ENCODE data around the gene RMRP.
"Not testable (repeated sequence)": the region's sequence is repeated elsewhere in the genome, so short reads cannot be mapped to it uniquely, and the experiment has no call there.

RMRP gene

DNA sequence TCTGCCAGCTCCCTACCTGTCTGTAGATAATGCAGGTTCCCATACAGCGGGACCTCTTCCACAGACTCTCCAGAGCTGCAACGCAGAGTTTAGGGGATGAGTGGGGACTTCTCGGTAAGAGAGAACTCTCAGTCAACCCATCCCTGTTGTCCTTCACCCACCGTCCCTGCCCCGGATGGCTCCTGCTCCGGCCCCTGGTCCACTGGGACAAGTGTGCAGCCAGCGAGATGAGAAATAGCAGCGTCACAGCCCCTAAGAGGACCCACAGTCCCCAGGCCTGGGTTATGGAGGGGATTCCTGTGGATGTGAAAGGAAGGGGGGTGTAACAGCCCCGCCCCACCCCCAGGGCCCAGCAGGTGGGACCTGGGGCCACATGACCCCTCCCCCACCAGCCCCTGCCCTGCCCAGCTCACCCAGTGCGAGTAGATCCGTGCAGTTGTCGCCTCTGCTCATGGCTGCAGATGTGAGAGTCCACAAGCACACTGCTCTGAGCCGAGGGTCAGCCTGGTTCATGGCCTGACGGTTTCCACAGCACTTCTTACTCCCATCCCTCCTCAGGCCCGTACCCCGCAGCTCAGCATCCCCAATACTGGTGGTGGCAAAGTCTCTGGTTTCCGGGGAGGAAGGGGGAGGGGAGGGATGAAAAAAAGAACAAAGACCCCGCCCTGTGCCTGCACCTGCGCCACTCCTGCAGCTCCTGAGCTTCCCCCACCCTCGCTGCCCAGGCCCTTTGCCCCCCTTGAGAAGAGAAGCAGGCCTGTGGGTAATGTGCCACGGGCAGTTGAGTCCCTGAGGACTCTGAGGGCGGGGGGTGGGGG lies 7.3 kb downstream of the RMRP start, which contains the start of gene SIT1:
Gene SIT1 (minus strand): TSS at position 591 of the 818 bp plus-strand sequence. CDS start 78 bp downstream, at position 513.
- no peak within 1 kb of the TSS for H3K9ac ChIP-seq (ENCODE audit: low read depth, low read length)
- no peaks in the 10 kb centered on the region for H3K36me3 ChIP-seq (ENCODE audit: insufficient read depth, low read length)
- no peaks in the 10 kb centered on the region for H3K9me3 ChIP-seq (ENCODE audit: control insufficient read depth, insufficient read depth, low read length)
- H3K4me1 ChIP-seq (ENCODE audit: insufficient read depth, low read length) = peaks cover 10% of the 10 kb centered on the region; the same call in 1 of the 2 replicates

- peaks cover 10% of the 10 kb centered on the region; the same call in 1 of the 2 replicates for H3K4me1 ChIP-seq (ENCODE audit: insufficient read depth, low read length)
- H3K9me3 ChIP-seq (ENCODE audit: control insufficient read depth, insufficient read depth, low read length) = no peaks in the 10 kb centered on the region
- H3K9ac ChIP-seq (ENCODE audit: low read depth, low read length) = no peak overlapping the region
- H3K36me3 ChIP-seq (ENCODE audit: insufficient read depth, low read length) = no peaks in the 10 kb centered on the region
Measured at GRCh38 chr9:35649431-35650340, 8.1 kb downstream of the RMRP start.

GRCh38 chr9:35646533-35647265 lies 11.1 kb downstream of the RMRP start:
- no peaks in the 10 kb centered on the region for H3K36me3 ChIP-seq (ENCODE audit: insufficient read depth, low read length)
- H3K9ac ChIP-seq (ENCODE audit: low read depth, low read length) = peak overlapping the region; percentile 91
- peaks cover 10% of the 10 kb centered on the region; the same call in 1 of the 2 replicates for H3K4me1 ChIP-seq (ENCODE audit: insufficient read depth, low read length)
- no peaks in the 10 kb centered on the region for H3K9me3 ChIP-seq (ENCODE audit: control insufficient read depth, insufficient read depth, low read length)

GRCh38 chr9:35646153-35646532 lies 11.7 kb downstream of the RMRP start:
- Histone ChIP-seq H3K4me1 (ENCODE audit: insufficient read depth, low read length) (peaks cover 10% of the 10 kb centered on the region; the same call in 1 of the 2 replicates), H3K9me3 (ENCODE audit: control insufficient read depth, insufficient read depth, low read length) (no peaks in the 10 kb centered on the region), H3K36me3 (ENCODE audit: insufficient read depth, low read length) (no peaks in the 10 kb centered on the region), H3K9ac (ENCODE audit: low read depth, low read length) (peak overlapping the region; percentile 91)

GRCh38 chr9:35645736-35646135 lies 12.1 kb downstream of the RMRP start:
- H3K4me1 ChIP-seq (ENCODE audit: insufficient read depth, low read length); H3K36me3 ChIP-seq (ENCODE audit: insufficient read depth, low read length); H3K9me3 ChIP-seq (ENCODE audit: control insufficient read depth, insufficient read depth, low read length): not testable (repeated sequence)
- H3K9ac ChIP-seq (ENCODE audit: low read depth, low read length) = peak overlapping the region; percentile 91

DNA sequence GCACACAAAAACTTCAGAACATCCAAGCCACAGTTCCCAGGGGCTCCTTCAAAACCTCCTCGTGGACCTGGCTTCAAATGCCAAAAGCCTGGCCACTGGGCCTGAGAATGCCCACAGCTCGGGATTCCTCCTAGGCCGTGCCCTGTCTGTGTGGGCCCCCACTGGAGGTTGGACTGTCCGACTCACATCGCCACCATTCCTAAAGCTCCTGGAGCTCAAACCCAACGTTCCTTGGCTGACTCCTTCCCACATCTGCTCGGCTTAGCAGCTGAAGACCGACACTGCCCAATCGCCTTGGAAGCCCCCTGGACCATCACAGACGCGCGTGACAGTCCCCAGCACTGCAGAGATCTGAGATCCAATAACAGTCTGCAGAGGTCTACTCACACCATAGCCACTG lies 14.8 kb downstream of the RMRP start:
- no peak overlapping the region for H3K9ac ChIP-seq (ENCODE audit: low read depth, low read length)
- H3K9me3 ChIP-seq (ENCODE audit: control insufficient read depth, insufficient read depth, low read length) = no peaks in the 10 kb centered on the region
- H3K36me3 ChIP-seq (ENCODE audit: insufficient read depth, low read length) = no peaks in the 10 kb centered on the region
- H3K4me1 ChIP-seq (ENCODE audit: insufficient read depth, low read length) = no peaks in the 10 kb centered on the region

DNA sequence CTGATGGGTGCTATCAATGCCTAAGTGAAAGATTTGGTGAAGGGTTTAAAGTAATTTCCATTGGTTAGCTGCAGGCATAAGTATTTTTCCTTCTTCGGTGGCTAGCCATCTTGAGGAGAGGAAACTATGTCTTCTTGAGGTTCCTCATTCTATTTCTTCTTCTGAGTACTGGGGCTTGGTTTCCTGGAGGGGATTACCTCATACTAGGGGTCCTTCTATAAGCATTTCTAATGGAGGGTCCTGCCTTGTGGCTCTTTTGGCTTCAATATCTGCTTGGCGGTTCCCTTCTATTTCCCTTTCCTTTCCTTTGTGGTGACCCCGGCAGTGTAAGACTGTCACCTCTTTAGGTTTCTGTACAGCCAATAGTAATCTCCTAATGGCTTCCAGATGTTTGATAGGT lies 16.3 kb downstream of the RMRP start:
- H3K9me3 ChIP-seq (ENCODE audit: control insufficient read depth, insufficient read depth, low read length); H3K36me3 ChIP-seq (ENCODE audit: insufficient read depth, low read length); H3K9ac ChIP-seq (ENCODE audit: low read depth, low read length); H3K4me1 ChIP-seq (ENCODE audit: insufficient read depth, low read length): not testable (repeated sequence)

GRCh38 chr9:35640431-35640830 lies 17.4 kb downstream of the RMRP start:
- not testable (repeated sequence) for H3K9me3 ChIP-seq (ENCODE audit: control insufficient read depth, insufficient read depth, low read length)

GRCh38 chr9:35639631-35640030 lies 18.2 kb downstream of the RMRP start:
- Histone ChIP-seq H3K4me1 (ENCODE audit: insufficient read depth, low read length) (no peaks in the 10 kb centered on the region), H3K9me3 (ENCODE audit: control insufficient read depth, insufficient read depth, low read length) (no peaks in the 10 kb centered on the region), H3K36me3 (ENCODE audit: insufficient read depth, low read length) (no peaks in the 10 kb centered on the region), H3K9ac (ENCODE audit: low read depth, low read length) (no peak overlapping the region)

More at GRCh38 chr9:35640431-35640830, 17.4 kb downstream of the RMRP start:
- H3K4me1 ChIP-seq (ENCODE audit: insufficient read depth, low read length); H3K36me3 ChIP-seq (ENCODE audit: insufficient read depth, low read length); H3K9ac ChIP-seq (ENCODE audit: low read depth, low read length): not testable (repeated sequence)

DNA sequence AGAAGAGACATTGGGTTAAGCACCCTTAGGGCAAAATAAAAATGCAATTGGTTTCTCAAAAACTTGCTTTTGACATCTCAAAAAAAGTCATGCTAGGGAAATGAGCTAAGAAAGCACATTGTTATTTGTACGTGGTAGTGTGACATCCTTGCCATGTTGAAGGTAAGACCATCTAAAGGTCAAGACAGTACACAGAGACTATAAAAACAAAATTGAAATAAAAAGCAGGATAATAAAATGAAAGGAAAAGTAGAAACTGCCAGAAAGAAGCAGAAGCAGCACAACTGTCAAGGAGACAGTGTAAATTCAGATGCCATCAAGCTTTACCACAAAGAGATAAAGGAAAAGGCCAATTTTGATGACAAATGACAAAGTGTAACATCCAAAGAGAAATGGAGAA lies 18.6 kb downstream of the RMRP start:
- H3K4me1 ChIP-seq (ENCODE audit: insufficient read depth, low read length); H3K9me3 ChIP-seq (ENCODE audit: control insufficient read depth, insufficient read depth, low read length); H3K9ac ChIP-seq (ENCODE audit: low read depth, low read length); H3K36me3 ChIP-seq (ENCODE audit: insufficient read depth, low read length): not testable (repeated sequence)

DNA sequence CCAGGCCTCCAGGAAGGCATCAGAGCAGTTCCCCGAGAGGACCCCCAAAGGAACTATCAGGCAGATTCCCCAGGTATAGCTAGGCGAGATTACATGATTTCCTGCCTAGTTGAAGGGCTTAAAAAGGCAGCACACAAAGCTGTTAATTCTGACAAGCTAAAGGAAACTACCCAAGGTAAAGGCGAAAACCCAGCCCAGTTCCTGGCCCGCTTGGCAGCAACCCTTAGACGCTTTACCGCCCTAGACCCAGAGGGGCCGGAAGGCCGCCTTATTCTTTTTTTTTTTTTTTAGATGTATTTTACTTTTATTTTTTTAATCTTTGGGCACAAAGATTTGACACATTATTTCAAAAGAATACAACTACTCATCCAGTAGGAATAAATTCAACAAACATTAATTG lies 19.1 kb downstream of the RMRP start:
- not testable (repeated sequence) for H3K36me3 ChIP-seq (ENCODE audit: insufficient read depth, low read length); H3K9me3 ChIP-seq (ENCODE audit: control insufficient read depth, insufficient read depth, low read length); H3K9ac ChIP-seq (ENCODE audit: low read depth, low read length); H3K4me1 ChIP-seq (ENCODE audit: insufficient read depth, low read length)

DNA sequence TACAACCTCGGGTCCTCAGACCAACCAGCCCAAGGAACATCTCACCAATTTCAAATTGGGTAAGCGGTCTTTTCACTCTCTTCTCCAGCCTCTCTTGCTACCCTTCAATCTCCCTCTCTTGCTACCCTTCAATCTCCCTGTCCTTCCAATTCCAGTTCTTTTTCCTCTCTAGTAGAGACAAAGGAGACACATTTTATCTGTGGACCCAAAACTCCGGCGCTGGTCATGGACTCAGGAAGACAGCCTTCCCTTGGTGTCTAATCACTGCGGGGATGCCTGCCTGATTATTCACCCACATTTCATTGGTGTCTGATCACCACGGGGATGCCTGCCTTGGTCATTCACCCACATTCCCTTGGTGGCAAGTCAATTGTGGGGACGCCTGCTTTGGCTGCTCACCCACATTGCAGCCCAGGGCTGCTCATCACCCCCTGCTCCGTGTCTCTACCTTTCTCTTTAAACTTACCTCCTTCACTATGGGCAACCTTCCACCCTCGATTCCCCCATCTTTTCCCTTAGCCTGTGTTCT lies 20.3 kb downstream of the RMRP start:
- not testable (repeated sequence) for H3K36me3 ChIP-seq (ENCODE audit: insufficient read depth, low read length); H3K9ac ChIP-seq (ENCODE audit: low read depth, low read length); H3K4me1 ChIP-seq (ENCODE audit: insufficient read depth, low read length); H3K9me3 ChIP-seq (ENCODE audit: control insufficient read depth, insufficient read depth, low read length)

GRCh38 chr9:35636877-35637246 lies 21.0 kb downstream of the RMRP start:
- not testable (repeated sequence) for H3K9ac ChIP-seq (ENCODE audit: low read depth, low read length); H3K4me1 ChIP-seq (ENCODE audit: insufficient read depth, low read length); H3K36me3 ChIP-seq (ENCODE audit: insufficient read depth, low read length)

More at GRCh38 chr9:35636877-35637246, 21.0 kb downstream of the RMRP start:
- H3K9me3 ChIP-seq (ENCODE audit: control insufficient read depth, insufficient read depth, low read length) = not testable (repeated sequence)

Measured in ES-I3 (cell line).